Measurements from ENCODE around the gene KCND3.

KCND3 gene

DNA sequence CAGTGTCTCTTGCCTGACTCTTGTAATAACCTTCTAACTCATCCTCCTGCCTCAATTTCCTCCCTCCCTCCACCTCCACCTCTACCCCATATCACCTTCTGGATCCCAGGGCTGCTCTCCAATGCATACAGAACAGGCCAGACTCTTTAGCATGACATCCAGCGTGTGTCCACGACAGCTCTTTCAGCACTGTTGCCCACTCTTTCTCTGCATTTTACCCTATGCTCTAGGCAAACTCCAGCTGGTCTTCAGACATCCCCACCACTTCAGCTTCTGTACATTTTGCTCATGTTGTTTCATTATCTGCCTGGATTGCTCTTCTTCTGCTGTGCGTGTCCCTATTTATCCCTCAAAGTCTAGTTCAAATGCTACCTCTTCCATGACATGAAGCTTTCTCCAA lies 255.0 kb downstream of the KCND3 start:
- peaks cover 0 to 8% (median 0%) of the 10 kb centered on the region in 3 donors for H3K36me3 ChIP-seq
- peaks cover 0 to 71% (median 36%) of the 10 kb centered on the region in 4 donors for H3K4me1 ChIP-seq
- intact Hi-C loops (cut with DNase I; ENCODE audit: low total_unique reads), result loop anchor here (10.0 kb wide), 1 partner anchor 230 kb away; the partner anchor contains the start of genes ADORA3 and TMIGD3
- no peaks in the 10 kb centered on the region for H3K27me3 ChIP-seq
- TF ChIP-seq, protein P1, sequence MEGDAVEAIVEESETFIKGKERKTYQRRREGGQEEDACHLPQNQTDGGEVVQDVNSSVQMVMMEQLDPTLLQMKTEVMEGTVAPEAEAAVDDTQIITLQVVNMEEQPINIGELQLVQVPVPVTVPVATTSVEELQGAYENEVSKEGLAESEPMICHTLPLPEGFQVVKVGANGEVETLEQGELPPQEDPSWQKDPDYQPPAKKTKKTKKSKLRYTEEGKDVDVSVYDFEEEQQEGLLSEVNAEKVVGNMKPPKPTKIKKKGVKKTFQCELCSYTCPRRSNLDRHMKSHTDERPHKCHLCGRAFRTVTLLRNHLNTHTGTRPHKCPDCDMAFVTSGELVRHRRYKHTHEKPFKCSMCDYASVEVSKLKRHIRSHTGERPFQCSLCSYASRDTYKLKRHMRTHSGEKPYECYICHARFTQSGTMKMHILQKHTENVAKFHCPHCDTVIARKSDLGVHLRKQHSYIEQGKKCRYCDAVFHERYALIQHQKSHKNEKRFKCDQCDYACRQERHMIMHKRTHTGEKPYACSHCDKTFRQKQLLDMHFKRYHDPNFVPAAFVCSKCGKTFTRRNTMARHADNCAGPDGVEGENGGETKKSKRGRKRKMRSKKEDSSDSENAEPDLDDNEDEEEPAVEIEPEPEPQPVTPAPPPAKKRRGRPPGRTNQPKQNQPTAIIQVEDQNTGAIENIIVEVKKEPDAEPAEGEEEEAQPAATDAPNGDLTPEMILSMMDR (IDR thresholded peaks at IDR 0.05), result no peak
- no peaks in the 10 kb centered on the region for H3K9me3 ChIP-seq
- H3K4me3 ChIP-seq, result no peak overlapping the region
- peak overlapping the region in 1 of 2 donors; percentile 60 for H3K27ac ChIP-seq
- DNase-seq, result no peak

DNA sequence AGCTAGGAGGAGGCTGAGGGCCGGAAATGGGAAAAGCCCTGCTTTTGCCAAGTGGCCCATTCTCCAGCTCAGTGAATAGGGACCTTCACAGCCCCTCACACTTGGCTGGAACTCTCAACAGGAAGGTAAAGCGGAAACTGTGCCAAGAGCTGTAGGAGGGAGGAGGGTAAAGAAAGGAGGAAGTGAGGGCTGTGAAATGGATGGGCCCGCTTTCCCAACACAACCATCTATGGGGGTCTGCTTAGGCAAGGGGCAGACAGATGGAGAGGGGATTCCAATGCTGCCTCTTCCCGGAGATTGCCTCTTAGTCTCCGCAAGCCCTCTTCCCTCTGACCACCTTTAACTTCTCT lies 255.5 kb downstream of the KCND3 start:
- H3K9me3 ChIP-seq, result no peaks in the 10 kb centered on the region
- H3K4me3 ChIP-seq, result no peak overlapping the region
- TF ChIP-seq, protein P1 (IDR thresholded peaks at IDR 0.05), result no peak
- H3K27me3 ChIP-seq, result no peaks in the 10 kb centered on the region
- peak overlapping the region; percentile 29 to 60 for H3K27ac ChIP-seq
- intact Hi-C loops (cut with DNase I; ENCODE audit: low total_unique reads), result loop anchor here (10.0 kb wide), 1 partner anchor 229 kb away; the partner anchor contains the start of genes ADORA3 and TMIGD3
- H3K36me3 ChIP-seq, result peaks cover 0 to 10% (median 0%) of the 10 kb centered on the region in 3 donors
- peaks cover 0 to 71% (median 37%) of the 10 kb centered on the region in 4 donors for H3K4me1 ChIP-seq
- DNase-seq, result no peak

DNA sequence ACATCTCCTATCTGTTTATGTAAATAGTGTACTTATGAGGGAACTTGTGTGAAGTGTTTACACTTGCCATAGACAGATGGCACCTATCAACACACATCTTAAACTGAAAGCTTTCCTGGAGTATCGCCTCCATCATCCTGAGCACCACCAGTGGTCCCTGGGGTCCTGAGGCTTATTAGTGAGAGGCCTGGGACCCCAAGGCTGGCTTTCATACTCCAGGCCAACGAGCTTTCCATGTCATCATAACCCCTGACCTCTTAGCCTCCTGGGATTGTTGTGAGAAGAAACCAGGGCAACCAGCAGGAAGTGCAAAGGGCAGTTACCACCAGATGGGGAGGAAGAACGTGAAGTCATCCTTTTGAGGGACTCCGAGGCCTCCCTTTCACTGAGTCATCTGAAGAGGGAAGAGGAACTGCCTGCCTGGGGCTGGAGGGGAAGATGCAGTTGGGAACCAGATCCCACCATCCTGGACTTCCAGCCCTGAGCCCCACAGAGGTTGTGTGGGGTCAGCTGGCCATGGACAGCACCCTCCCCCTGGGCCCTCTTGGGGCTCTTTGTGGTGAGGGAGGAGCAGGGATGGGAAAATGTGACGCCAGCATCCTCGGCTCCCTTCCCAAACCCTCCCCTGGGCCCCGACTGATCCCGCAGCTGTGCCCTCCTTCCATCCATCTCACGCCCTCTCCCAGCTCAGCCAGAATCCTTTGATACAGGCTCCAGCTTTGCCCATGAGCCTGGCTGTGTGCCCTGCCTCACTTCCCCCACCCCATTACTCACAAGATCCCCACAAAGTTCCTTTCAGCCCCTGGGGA lies 256.1 kb downstream of the KCND3 start:
- TF ChIP-seq, protein P1 (IDR thresholded peaks at IDR 0.05), result no peak

DNA sequence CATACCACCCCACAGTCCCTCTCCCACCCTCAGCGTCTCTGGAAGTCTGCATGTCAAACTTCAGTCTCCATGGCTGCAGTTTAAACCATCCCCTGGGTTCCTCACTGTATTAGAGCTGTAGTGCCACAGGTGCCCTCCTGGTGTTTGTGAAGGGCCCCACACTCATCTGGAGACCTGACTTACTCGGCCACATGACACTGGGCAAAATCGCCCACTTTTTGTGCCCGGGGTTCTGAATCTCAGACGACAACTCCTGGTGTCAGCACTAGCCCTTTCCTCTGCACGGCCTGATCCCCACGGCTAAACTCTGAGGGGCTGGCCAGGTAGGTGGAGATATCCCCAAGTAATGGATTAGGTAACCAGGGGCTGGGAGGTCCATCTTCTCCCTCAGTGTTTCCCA lies 256.8 kb downstream of the KCND3 start:
- H3K27ac ChIP-seq, result peak overlapping the region in 1 of 2 donors; percentile 60
- peaks cover 0 to 66% (median 29%) of the 10 kb centered on the region in 4 donors for H3K4me1 ChIP-seq
- no peaks in the 10 kb centered on the region for H3K27me3 ChIP-seq
- peaks cover 0 to 11% (median under 1%) of the 10 kb centered on the region in 3 donors for H3K36me3 ChIP-seq
- TF ChIP-seq, protein P1 (IDR thresholded peaks at IDR 0.05), result no peak
- intact Hi-C loops (cut with DNase I; ENCODE audit: low total_unique reads), result loop anchor here (10.0 kb wide), 1 partner anchor 228 kb away; the partner anchor contains the start of genes ADORA3 and TMIGD3
- DNase-seq, result no peak
- no peak overlapping the region for H3K4me3 ChIP-seq
- no peaks in the 10 kb centered on the region for H3K9me3 ChIP-seq

More for the DNA sequence above, 256.1 kb downstream of the KCND3 start:
- Histone ChIP-seq H3K27ac (peak overlapping the region; percentile 29 to 60), H3K4me1 (peaks cover 0 to 71% (median 35%) of the 10 kb centered on the region in 4 donors), H3K9me3 (no peaks in the 10 kb centered on the region), H3K36me3 (peaks cover 0 to 10% (median 0%) of the 10 kb centered on the region in 3 donors), H3K4me3 (no peak overlapping the region), H3K27me3 (no peaks in the 10 kb centered on the region)
- intact Hi-C loops (cut with DNase I; ENCODE audit: low total_unique reads), result loop anchor here (10.0 kb wide), 1 partner anchor 229 kb away; the partner anchor contains the start of genes ADORA3 and TMIGD3
- DNase-seq, result peak in 1 of 2 donors; percentile 46

DNA sequence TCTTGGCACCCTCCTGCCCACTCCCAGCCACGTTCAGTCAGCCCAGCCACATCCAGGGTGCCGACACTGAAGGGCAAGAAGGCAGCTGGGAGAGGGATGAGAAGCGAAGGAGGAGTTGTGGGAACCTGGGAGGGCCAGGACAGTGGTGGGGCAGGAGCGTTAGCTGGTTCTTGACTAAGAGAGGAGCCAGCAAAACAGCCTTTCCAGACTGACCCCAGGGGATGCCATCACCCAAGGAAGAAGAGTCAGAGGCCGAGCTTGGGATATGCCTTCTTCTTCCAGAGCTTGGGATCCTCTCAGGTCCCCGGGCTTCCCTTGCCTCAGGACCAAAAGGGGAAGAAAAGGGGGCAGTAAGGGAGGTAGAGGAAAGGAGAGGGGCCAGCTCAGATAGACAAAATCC lies 257.5 kb downstream of the KCND3 start:
- Histone ChIP-seq H3K36me3 (peaks cover 0 to 19% (median 8%) of the 10 kb centered on the region in 3 donors), H3K27me3 (no peaks in the 10 kb centered on the region), H3K9me3 (no peaks in the 10 kb centered on the region), H3K4me3 (no peak overlapping the region), H3K27ac (no peak overlapping the region), H3K4me1 (peaks cover 0 to 59% (median 22%) of the 10 kb centered on the region in 4 donors)
- DNase-seq, result no peak
- intact Hi-C loops (cut with DNase I; ENCODE audit: low total_unique reads), result loop anchor here (10.0 kb wide), 1 partner anchor 227 kb away; the partner anchor contains the start of genes ADORA3 and TMIGD3
- TF ChIP-seq, protein P1 (IDR thresholded peaks at IDR 0.05), result no peak
